Measurements from ENCODE around the gene NUP188.
A peak's percentile ranks its signal among the peaks of the same experiment; 100 is the strongest.

NUP188 gene

DNA sequence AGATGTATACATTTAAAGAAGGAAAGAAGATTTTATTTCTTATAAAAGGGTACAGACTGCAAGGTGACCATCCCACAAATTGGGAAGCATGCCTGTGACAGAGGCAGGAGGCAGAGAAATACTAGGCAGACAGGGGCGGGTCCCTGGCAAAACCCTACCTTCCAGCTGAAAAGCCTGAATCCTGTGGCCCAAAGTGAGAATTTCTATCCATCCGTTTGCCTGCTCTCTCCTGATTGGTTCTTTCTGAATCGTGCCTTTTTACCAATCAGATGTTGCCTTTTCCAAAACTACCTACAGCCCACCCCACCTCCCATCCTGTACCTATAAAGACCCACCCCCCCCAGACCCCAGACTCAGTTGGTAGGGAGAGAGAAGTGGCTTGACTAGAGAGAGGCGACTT is 84.0 kb downstream of the NUP188 start:
- no peak for TF ChIP-seq ZNF70 (CRISPR knock-in tag; IDR thresholded peaks at IDR 0.05)
- TF ChIP-seq, protein P1, sequence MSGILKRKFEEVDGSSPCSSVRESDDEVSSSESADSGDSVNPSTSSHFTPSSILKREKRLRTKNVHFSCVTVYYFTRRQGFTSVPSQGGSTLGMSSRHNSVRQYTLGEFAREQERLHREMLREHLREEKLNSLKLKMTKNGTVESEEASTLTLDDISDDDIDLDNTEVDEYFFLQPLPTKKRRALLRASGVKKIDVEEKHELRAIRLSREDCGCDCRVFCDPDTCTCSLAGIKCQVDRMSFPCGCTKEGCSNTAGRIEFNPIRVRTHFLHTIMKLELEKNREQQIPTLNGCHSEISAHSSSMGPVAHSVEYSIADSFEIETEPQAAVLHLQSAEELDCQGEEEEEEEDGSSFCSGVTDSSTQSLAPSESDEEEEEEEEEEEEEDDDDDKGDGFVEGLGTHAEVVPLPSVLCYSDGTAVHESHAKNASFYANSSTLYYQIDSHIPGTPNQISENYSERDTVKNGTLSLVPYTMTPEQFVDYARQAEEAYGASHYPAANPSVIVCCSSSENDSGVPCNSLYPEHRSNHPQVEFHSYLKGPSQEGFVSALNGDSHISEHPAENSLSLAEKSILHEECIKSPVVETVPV (CRISPR knock-in tag; IDR thresholded peaks at IDR 0.05) = no peak
- no peak for TF ChIP-seq PPARA (CRISPR knock-in tag; IDR thresholded peaks at IDR 0.05; ENCODE audit: borderline replicate concordance)
- TF ChIP-seq ZFP30 (CRISPR knock-in tag; IDR thresholded peaks at IDR 0.05) = no peak
- no peak for TF ChIP-seq TCF4 (CRISPR knock-in tag; IDR thresholded peaks at IDR 0.05; ENCODE audit: borderline replicate concordance)
- TF ChIP-seq, protein P2, sequence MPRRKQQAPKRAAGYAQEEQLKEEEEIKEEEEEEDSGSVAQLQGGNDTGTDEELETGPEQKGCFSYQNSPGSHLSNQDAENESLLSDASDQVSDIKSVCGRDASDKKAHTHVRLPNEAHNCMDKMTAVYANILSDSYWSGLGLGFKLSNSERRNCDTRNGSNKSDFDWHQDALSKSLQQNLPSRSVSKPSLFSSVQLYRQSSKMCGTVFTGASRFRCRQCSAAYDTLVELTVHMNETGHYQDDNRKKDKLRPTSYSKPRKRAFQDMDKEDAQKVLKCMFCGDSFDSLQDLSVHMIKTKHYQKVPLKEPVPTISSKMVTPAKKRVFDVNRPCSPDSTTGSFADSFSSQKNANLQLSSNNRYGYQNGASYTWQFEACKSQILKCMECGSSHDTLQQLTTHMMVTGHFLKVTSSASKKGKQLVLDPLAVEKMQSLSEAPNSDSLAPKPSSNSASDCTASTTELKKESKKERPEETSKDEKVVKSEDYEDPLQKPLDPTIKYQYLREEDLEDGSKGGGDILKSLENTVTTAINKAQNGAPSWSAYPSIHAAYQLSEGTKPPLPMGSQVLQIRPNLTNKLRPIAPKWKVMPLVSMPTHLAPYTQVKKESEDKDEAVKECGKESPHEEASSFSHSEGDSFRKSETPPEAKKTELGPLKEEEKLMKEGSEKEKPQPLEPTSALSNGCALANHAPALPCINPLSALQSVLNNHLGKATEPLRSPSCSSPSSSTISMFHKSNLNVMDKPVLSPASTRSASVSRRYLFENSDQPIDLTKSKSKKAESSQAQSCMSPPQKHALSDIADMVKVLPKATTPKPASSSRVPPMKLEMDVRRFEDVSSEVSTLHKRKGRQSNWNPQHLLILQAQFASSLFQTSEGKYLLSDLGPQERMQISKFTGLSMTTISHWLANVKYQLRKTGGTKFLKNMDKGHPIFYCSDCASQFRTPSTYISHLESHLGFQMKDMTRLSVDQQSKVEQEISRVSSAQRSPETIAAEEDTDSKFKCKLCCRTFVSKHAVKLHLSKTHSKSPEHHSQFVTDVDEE (CRISPR knock-in tag; IDR thresholded peaks at IDR 0.05) = no peak
- TF ChIP-seq CSDC2 (CRISPR knock-in tag; IDR thresholded peaks at IDR 0.05) = no peak
- no peak for TF ChIP-seq ARNTL (CRISPR knock-in tag; IDR thresholded peaks at IDR 0.05; ENCODE audit: borderline replicate concordance, low read depth)
- no peak for TF ChIP-seq TOX (CRISPR knock-in tag; IDR thresholded peaks at IDR 0.05; ENCODE audit: borderline replicate concordance)
- TF ChIP-seq, protein P3, sequence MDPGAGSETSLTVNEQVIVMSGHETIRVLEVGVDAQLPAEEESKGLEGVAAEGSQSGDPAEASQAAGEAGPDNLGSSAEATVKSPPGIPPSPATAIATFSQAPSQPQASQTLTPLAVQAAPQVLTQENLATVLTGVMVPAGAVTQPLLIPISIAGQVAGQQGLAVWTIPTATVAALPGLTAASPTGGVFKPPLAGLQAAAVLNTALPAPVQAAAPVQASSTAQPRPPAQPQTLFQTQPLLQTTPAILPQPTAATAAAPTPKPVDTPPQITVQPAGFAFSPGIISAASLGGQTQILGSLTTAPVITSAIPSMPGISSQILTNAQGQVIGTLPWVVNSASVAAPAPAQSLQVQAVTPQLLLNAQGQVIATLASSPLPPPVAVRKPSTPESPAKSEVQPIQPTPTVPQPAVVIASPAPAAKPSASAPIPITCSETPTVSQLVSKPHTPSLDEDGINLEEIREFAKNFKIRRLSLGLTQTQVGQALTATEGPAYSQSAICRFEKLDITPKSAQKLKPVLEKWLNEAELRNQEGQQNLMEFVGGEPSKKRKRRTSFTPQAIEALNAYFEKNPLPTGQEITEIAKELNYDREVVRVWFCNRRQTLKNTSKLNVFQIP (CRISPR knock-in tag; IDR thresholded peaks at IDR 0.05; ENCODE audit: borderline replicate concordance, low read depth) = no peak
- no peak for TF ChIP-seq RARB (CRISPR knock-in tag; IDR thresholded peaks at IDR 0.05)
- TF ChIP-seq ISL1 (CRISPR knock-in tag; IDR thresholded peaks at IDR 0.05) = no peak
- no peak for TF ChIP-seq ZNF565 (CRISPR knock-in tag; conservative IDR thresholded peaks at IDR 0.05; ENCODE audit: low read depth)
- no peak for TF ChIP-seq BACH2 (CRISPR knock-in tag; IDR thresholded peaks at IDR 0.05; ENCODE audit: borderline replicate concordance)
- no peak for TF ChIP-seq ZFP3 (CRISPR knock-in tag; IDR thresholded peaks at IDR 0.05)
- no peak for TF ChIP-seq GLIS3 (CRISPR knock-in tag; IDR thresholded peaks at IDR 0.05)
- ATAC-seq = no peak

DNA sequence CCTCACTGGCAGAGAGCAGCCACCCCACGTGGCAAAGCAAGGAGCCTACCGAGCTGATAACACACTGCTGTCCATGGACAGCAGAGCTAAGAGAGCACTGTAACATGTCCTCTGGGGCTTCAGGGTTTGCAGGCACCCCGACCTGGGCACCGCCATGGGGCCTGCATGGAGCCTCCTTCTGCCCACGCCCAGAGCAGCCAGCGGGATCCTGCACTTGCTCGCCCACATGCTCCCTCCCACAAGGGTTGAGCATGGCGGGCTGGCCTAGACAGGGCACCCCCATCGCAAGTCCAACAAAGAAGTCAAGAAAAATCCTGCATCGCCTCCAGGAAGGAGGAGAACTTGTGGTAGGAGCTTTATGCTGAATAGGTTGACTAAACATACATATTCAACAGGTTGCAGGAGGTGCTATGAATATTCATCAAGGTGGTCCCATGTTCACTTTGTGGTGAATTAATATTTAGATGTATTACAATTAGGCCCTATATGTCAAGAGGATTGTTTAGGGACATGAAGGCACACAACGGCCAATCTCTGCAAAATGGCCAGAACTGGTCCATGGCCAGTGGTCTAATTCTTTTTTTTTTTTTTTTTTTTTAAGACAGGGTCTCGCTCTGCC is 85.2 kb downstream of the NUP188 start:
- ATAC-seq = no peak
- TF ChIP-seq PPARA (CRISPR knock-in tag; IDR thresholded peaks at IDR 0.05; ENCODE audit: borderline replicate concordance) (no peak), SNAI2 (CRISPR knock-in tag; IDR thresholded peaks at IDR 0.05) (no peak), ZFP3 (CRISPR knock-in tag; IDR thresholded peaks at IDR 0.05) (no peak), OSR1 (CRISPR knock-in tag; IDR thresholded peaks at IDR 0.05) (no peak), ESRRG (CRISPR knock-in tag; IDR thresholded peaks at IDR 0.05) (no peak), ZNF70 (CRISPR knock-in tag; IDR thresholded peaks at IDR 0.05) (no peak), TOX (CRISPR knock-in tag; IDR thresholded peaks at IDR 0.05; ENCODE audit: borderline replicate concordance) (no peak)
- TF ChIP-seq, protein P1 (CRISPR knock-in tag; IDR thresholded peaks at IDR 0.05) = no peak
- TF ChIP-seq, protein P3 (CRISPR knock-in tag; IDR thresholded peaks at IDR 0.05; ENCODE audit: borderline replicate concordance, low read depth) = no peak

DNA sequence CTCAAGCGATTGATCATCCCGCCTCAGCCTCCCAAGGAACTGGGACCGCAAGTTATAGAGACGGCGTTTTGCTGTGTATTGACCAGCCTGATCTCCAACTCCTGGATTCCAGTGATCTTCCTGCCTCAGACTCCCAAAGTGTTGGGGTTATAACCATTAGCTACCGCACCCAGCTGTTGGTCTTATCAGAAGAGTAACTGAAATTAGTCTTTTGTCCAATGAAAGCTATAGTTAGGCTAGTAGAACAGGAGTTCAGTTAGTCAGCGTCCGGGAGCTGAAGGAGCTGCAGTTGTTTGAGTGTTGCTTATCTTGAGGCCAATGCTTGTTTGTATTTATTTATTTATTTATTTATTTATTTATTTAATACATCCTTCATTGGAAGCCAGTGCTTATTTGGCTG is 85.7 kb downstream of the NUP188 start:
- no peak for TF ChIP-seq ZNF8 (CRISPR knock-in tag; IDR thresholded peaks at IDR 0.05)
- TF ChIP-seq ESRRG (CRISPR knock-in tag; IDR thresholded peaks at IDR 0.05) = no peak
- no peak for TF ChIP-seq ZNF565 (CRISPR knock-in tag; conservative IDR thresholded peaks at IDR 0.05; ENCODE audit: low read depth)
- TF ChIP-seq RARB (CRISPR knock-in tag; IDR thresholded peaks at IDR 0.05) = no peak
- no peak for TF ChIP-seq ARNTL (CRISPR knock-in tag; IDR thresholded peaks at IDR 0.05; ENCODE audit: borderline replicate concordance, low read depth)
- no peak for TF ChIP-seq PPARA (CRISPR knock-in tag; IDR thresholded peaks at IDR 0.05; ENCODE audit: borderline replicate concordance)
- no peak for TF ChIP-seq TCF4 (CRISPR knock-in tag; IDR thresholded peaks at IDR 0.05; ENCODE audit: borderline replicate concordance)
- TF ChIP-seq TOX (CRISPR knock-in tag; IDR thresholded peaks at IDR 0.05; ENCODE audit: borderline replicate concordance) = no peak
- TF ChIP-seq, protein P3 (CRISPR knock-in tag; IDR thresholded peaks at IDR 0.05; ENCODE audit: borderline replicate concordance, low read depth) = no peak
- TF ChIP-seq, protein P4, sequence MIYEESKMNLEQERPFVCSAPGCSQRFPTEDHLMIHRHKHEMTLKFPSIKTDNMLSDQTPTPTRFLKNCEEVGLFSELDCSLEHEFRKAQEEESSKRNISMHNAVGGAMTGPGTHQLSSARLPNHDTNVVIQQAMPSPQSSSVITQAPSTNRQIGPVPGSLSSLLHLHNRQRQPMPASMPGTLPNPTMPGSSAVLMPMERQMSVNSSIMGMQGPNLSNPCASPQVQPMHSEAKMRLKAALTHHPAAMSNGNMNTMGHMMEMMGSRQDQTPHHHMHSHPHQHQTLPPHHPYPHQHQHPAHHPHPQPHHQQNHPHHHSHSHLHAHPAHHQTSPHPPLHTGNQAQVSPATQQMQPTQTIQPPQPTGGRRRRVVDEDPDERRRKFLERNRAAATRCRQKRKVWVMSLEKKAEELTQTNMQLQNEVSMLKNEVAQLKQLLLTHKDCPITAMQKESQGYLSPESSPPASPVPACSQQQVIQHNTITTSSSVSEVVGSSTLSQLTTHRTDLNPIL (CRISPR knock-in tag; IDR thresholded peaks at IDR 0.05; ENCODE audit: low read depth) = no peak
- no peak for TF ChIP-seq ISL1 (CRISPR knock-in tag; IDR thresholded peaks at IDR 0.05)
- ATAC-seq = no peak

DNA sequence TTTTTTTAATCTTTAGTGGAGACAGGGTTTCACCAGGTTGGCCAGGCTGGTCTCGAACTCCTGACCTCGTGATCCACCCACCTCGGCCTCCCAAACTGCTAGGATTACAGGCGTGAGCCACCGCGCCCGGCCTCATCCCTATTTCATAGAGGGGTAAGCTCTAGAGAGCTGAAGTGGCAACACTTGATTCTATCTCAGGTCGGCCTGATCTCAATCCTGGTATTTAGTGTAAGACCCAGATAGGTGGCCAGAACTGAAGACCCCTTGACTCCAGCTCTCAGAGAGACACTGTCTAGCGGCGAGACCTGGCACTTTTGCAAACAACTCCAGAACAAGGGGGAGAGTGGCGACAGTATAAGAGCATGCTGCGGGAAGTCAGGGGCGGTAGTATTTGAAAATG is 88.3 kb downstream of the NUP188 start:
- ATAC-seq = peak; percentile 15

Data from SK-N-SH treated with all-trans-retinoic acid at 6 μM for 48 hours (cell line).